Neural cell (in vitro differentiated cells): Measurements from ENCODE around the gene CRELD1. TPM values are rescaled to one million over a fixed set of nuclear protein-coding genes. Genes with fewer than 3 reads are reported as not detected.

Experiments used
- H2AFZ ChIP-seq: fragments of 200-600, 300-800 bp; sonication (generic), shearing (Covaris generic); 2 replicates; pipeline ENCODE4 v1.6.0; 2014; ENCODE audit warnings: low read depth, mild to moderate bottlenecking, antibody characterized with exemption, low read length, moderate library complexity
- H3F3A ChIP-seq: fragments of 200-600 bp; shearing (Covaris generic); 2 replicates; pipeline ENCODE4 v1.6.1; 2016; ENCODE audit warnings: mild to moderate bottlenecking, moderate library complexity, mixed read lengths, antibody characterized with exemption, low read length; ENCODE audit not compliant: insufficient read depth, poor library complexity, severe bottlenecking
- H3K27ac ChIP-seq: fragments of 200-600, 300-800 bp; sonication (generic), shearing (Covaris generic); 2 replicates; pipeline ENCODE4 v1.5.1; 2014; ENCODE audit warnings: mild to moderate bottlenecking, low read length, moderate library complexity
- H3K27me3 ChIP-seq: fragments of 300-800, 200-600 bp; sonication (generic), shearing (Covaris generic); 2 replicates; pipeline ENCODE4 v1.6.0; 2014; ENCODE audit warnings: mild to moderate bottlenecking, low read depth, low read length, moderate library complexity; ENCODE audit not compliant: insufficient read depth
- H3K36me3 ChIP-seq: fragments of 300-800, 200-600 bp; sonication (generic), shearing (Covaris generic); 2 replicates; pipeline ENCODE4 v1.5.1; 2014; ENCODE audit warnings: mild to moderate bottlenecking, antibody characterized with exemption, low read length, moderate library complexity; ENCODE audit not compliant: insufficient read depth
- H3K4me2 ChIP-seq: fragments of 300-800, 200-600 bp; sonication (generic), shearing (Covaris generic); 2 replicates; pipeline ENCODE4 v1.6.0; 2014; ENCODE audit warnings: mild to moderate bottlenecking, low read length
- H3K4me3 ChIP-seq: fragments of 300-800, 200-600 bp; sonication (generic), shearing (Covaris generic); 2 replicates; pipeline ENCODE4 v1.5.1; 2014; ENCODE audit warnings: mild to moderate bottlenecking, low read length, moderate library complexity
- H3K79me2 ChIP-seq: fragments of 200-600 bp; shearing (Covaris generic); replicated peaks from 2 replicates; pipeline ENCODE4 v1.6.0; 2014; ENCODE audit warnings: mild to moderate bottlenecking, low read length, moderate library complexity; ENCODE audit not compliant: insufficient read depth
- H3K9ac ChIP-seq: fragments of 300-800, 200-600 bp; sonication (generic), shearing (Covaris generic); 2 replicates; pipeline ENCODE4 v1.6.1; 2016; ENCODE audit warnings: mild to moderate bottlenecking, low read length, mixed read lengths
- H3K9me2 ChIP-seq: fragments of 200-600 bp; shearing (Covaris generic); 2 replicates; pipeline ENCODE4 v1.6.1; 2016; ENCODE audit warnings: mild to moderate bottlenecking, low read length, mixed read lengths; ENCODE audit not compliant: insufficient read depth
- H3K9me3 ChIP-seq: fragments of 200-600, 300-800 bp; sonication (generic), shearing (Covaris generic); 2 replicates; pipeline ENCODE4 v1.6.1; 2016; ENCODE audit warnings: mild to moderate bottlenecking, mixed run types, low read length, moderate library complexity, mixed read lengths
- H4K20me1 ChIP-seq: fragments of 200-600 bp; shearing (Covaris generic); 2 replicates; pipeline ENCODE4 v1.6.1; 2016; ENCODE audit warnings: mild to moderate bottlenecking, mixed run types; ENCODE audit not compliant: insufficient read depth
- EP300 ChIP-seq: fragments of 450-650 bp; conservative IDR thresholded peaks from 2 replicates; pipeline ENCODE4 v1.6.1; 2014; ENCODE audit warnings: antibody characterized with exemption, mild to moderate bottlenecking, moderate library complexity; ENCODE audit not compliant: poor library complexity, severe bottlenecking
- EZH2 ChIP-seq: fragments of 200-600, 300-800 bp; shearing (Covaris generic), sonication (generic); IDR thresholded peaks from 2 replicates; pipeline ENCODE4 v1.6.1; 2014; ENCODE audit warnings: antibody characterized with exemption, low read length, borderline replicate concordance, mild to moderate bottlenecking; ENCODE audit not compliant: insufficient read depth, poor library complexity, severe bottlenecking
- MXI1 ChIP-seq: fragments of 450-650 bp; conservative IDR thresholded peaks from 2 replicates; pipeline ENCODE4 v1.6.1; 2014; ENCODE audit warnings: antibody characterized with exemption, mild to moderate bottlenecking; ENCODE audit not compliant: poor library complexity, severe bottlenecking
- POLR2AphosphoS5 ChIP-seq: IDR thresholded peaks from 2 replicates; pipeline ENCODE4 v1.6.1; 2012
- RAD21 ChIP-seq: fragments of 450-650 bp; conservative IDR thresholded peaks from 2 replicates; pipeline ENCODE4 v1.6.1; 2014; ENCODE audit warnings: antibody characterized with exemption, mild to moderate bottlenecking, moderate library complexity
- SMC3 ChIP-seq: fragments of 450-650 bp; conservative IDR thresholded peaks from 2 replicates; pipeline ENCODE4 v1.6.1; 2014; ENCODE audit warnings: antibody characterized with exemption, mild to moderate bottlenecking, moderate library complexity; ENCODE audit not compliant: poor library complexity
- TAF1 ChIP-seq: IDR thresholded peaks from 2 replicates; pipeline ENCODE4 v1.6.1; 2012; ENCODE audit warnings: low read depth
- polyA plus RNA-seq: library from polyadenylated mRNA; depleted of rRNA; stranded (reverse); fragments of >200 nt; gene quantifications from 2 replicates; pipeline ENCODE4 v1.2.3, GENCODE V29; 2014
- TF ChIP-seq, protein P1 (sequence below): IDR thresholded peaks from 2 replicates; pipeline ENCODE4 v1.6.1; 2012; ENCODE audit warnings: borderline replicate concordance
- TF ChIP-seq, protein P2 (sequence below): fragments of 450-650 bp; IDR thresholded peaks from 2 replicates; pipeline ENCODE4 v1.5.1; 2014; ENCODE audit warnings: antibody characterized with exemption, mild to moderate bottlenecking, moderate library complexity; ENCODE audit not compliant: poor library complexity, severe bottlenecking

The CRELD1 gene
- polyA plus RNA-seq, 1 donor from 2014 or later = 48.9 TPM

DNA sequence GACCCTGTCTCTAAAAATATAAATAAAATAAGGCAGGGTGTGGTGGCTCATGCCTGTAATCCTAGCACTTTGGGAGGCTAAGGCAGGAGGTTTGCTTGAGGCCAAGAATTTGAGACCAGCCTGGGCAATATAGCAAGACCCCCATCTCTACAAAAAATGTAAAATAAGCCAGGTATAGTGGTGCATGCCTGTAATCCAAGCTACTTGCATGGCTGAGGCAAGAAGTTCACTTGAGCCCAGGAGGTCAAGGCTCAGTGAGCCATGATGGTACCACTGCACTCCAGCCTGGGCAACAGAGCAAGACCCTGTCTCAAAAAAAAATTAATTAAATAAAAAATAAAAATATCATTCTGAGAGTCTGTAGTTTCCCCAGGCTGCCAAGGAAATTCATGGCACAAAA, 47.3 kb upstream of the CRELD1 start:
- H3K9ac ChIP-seq = no peak overlapping the region
- TF ChIP-seq, protein P1, sequence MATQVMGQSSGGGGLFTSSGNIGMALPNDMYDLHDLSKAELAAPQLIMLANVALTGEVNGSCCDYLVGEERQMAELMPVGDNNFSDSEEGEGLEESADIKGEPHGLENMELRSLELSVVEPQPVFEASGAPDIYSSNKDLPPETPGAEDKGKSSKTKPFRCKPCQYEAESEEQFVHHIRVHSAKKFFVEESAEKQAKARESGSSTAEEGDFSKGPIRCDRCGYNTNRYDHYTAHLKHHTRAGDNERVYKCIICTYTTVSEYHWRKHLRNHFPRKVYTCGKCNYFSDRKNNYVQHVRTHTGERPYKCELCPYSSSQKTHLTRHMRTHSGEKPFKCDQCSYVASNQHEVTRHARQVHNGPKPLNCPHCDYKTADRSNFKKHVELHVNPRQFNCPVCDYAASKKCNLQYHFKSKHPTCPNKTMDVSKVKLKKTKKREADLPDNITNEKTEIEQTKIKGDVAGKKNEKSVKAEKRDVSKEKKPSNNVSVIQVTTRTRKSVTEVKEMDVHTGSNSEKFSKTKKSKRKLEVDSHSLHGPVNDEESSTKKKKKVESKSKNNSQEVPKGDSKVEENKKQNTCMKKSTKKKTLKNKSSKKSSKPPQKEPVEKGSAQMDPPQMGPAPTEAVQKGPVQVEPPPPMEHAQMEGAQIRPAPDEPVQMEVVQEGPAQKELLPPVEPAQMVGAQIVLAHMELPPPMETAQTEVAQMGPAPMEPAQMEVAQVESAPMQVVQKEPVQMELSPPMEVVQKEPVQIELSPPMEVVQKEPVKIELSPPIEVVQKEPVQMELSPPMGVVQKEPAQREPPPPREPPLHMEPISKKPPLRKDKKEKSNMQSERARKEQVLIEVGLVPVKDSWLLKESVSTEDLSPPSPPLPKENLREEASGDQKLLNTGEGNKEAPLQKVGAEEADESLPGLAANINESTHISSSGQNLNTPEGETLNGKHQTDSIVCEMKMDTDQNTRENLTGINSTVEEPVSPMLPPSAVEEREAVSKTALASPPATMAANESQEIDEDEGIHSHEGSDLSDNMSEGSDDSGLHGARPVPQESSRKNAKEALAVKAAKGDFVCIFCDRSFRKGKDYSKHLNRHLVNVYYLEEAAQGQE = no peak
- H3K4me3 ChIP-seq = no peak overlapping the region
- no peaks in the 10 kb centered on the region for H3K9me3 ChIP-seq
- no peak overlapping the region for H3K27ac ChIP-seq
- H3K4me2 ChIP-seq = no peak overlapping the region
- peaks cover 9% of the 10 kb centered on the region for H3K79me2 ChIP-seq
- H2AFZ ChIP-seq = no peak overlapping the region
- H3K36me3 ChIP-seq = no peaks in the 10 kb centered on the region
- H4K20me1 ChIP-seq = no peaks in the 10 kb centered on the region
- no peaks in the 10 kb centered on the region for H3K9me2 ChIP-seq
- no peaks in the 10 kb centered on the region for H3K27me3 ChIP-seq
- H3F3A ChIP-seq = peaks cover 3% of the 10 kb centered on the region

GRCh38 chr3:9887480-9887879, 46.2 kb upstream of the CRELD1 start:
- TF ChIP-seq EZH2 = no peak
- TF ChIP-seq POLR2AphosphoS5 = no peak
- no peak for TF ChIP-seq MXI1
- no peak for TF ChIP-seq RAD21
- TF ChIP-seq TAF1 = no peak
- TF ChIP-seq, protein P2, sequence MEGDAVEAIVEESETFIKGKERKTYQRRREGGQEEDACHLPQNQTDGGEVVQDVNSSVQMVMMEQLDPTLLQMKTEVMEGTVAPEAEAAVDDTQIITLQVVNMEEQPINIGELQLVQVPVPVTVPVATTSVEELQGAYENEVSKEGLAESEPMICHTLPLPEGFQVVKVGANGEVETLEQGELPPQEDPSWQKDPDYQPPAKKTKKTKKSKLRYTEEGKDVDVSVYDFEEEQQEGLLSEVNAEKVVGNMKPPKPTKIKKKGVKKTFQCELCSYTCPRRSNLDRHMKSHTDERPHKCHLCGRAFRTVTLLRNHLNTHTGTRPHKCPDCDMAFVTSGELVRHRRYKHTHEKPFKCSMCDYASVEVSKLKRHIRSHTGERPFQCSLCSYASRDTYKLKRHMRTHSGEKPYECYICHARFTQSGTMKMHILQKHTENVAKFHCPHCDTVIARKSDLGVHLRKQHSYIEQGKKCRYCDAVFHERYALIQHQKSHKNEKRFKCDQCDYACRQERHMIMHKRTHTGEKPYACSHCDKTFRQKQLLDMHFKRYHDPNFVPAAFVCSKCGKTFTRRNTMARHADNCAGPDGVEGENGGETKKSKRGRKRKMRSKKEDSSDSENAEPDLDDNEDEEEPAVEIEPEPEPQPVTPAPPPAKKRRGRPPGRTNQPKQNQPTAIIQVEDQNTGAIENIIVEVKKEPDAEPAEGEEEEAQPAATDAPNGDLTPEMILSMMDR = no peak
- TF ChIP-seq, protein P1 = no peak
- TF ChIP-seq EP300 = no peak
- no peak for TF ChIP-seq SMC3
- H3K27me3 ChIP-seq = no peaks in the 10 kb centered on the region

More at GRCh38 chr3:9887480-9887879, 46.2 kb upstream of the CRELD1 start:
- H3K79me2 ChIP-seq = peaks cover 13% of the 10 kb centered on the region
- H3K4me3 ChIP-seq = no peak overlapping the region
- no peaks in the 10 kb centered on the region for H3K36me3 ChIP-seq
- no peaks in the 10 kb centered on the region for H3K9me3 ChIP-seq
- H3F3A ChIP-seq = peaks cover 3% of the 10 kb centered on the region
- no peaks in the 10 kb centered on the region for H4K20me1 ChIP-seq
- no peak overlapping the region for H3K27ac ChIP-seq
- no peak overlapping the region for H3K9ac ChIP-seq
- H2AFZ ChIP-seq = no peak overlapping the region
- no peaks in the 10 kb centered on the region for H3K9me2 ChIP-seq
- H3K4me2 ChIP-seq = no peak overlapping the region
